DND-41 (cell line): ENCODE results near the gene SUZ12.
"Not testable (repeated sequence)": the region's sequence is repeated elsewhere in the genome, so short reads cannot be mapped to it uniquely, and the experiment has no call there.

Experiments
- ATAC-seq: fragments of 200-7000 bp; cut with Tn5 transposase; 3 replicates; pipeline ENCODE4 v1.9.1; 2021; ENCODE audit warnings: low read depth; ENCODE audit not compliant: insufficient read depth
- DNase-seq: peaks from one replicate; pipeline ENCODE4 v3.0.0-alpha.2; 2020
- H2AFZ ChIP-seq: 2 replicates; pipeline ENCODE4 v1.6.0; 2012; ENCODE audit warnings: low read depth, low read length
- H3K27ac ChIP-seq: 2 replicates; pipeline ENCODE4 v1.5.1; 2012; ENCODE audit warnings: low read length, inconsistent platforms
- H3K27me3 ChIP-seq: fragments of 200-600 bp; sonication (generic); 2 replicates; pipeline ENCODE4 v1.6.0; 2012; ENCODE audit warnings: low read length, mild to moderate bottlenecking, inconsistent platforms; ENCODE audit not compliant: insufficient read depth, poor library complexity
- H3K36me3 ChIP-seq: 2 replicates; pipeline ENCODE4 v1.5.1; 2012; ENCODE audit warnings: low read length, inconsistent platforms; ENCODE audit not compliant: insufficient read depth
- H3K4me1 ChIP-seq: 2 replicates; pipeline ENCODE4 v1.5.1; 2012; ENCODE audit warnings: mild to moderate bottlenecking, low read length; ENCODE audit not compliant: insufficient read depth
- H3K4me2 ChIP-seq: 2 replicates; pipeline ENCODE4 v1.6.0; 2012; ENCODE audit warnings: mild to moderate bottlenecking, moderate library complexity, low read length, inconsistent platforms; ENCODE audit not compliant: insufficient read depth
- H3K4me3 ChIP-seq, 2 experiments: fragments of 200-600 bp in 1 of 2; shearing (Covaris generic) in 1 of 2; 2 replicates each; pipeline ENCODE4 v1.5.1; 2012 to 2016; ENCODE audit warnings: inconsistent platforms in 2 of 2, low read length in 2 of 2, mild to moderate bottlenecking in 2 of 2, low read depth in 1 of 2, moderate library complexity in 1 of 2
- H3K79me2 ChIP-seq: 2 replicates; pipeline ENCODE4 v1.6.0; 2012; ENCODE audit warnings: low read length, inconsistent platforms; ENCODE audit not compliant: insufficient read depth
- H3K9ac ChIP-seq: 2 replicates; pipeline ENCODE4 v1.6.0; 2012; ENCODE audit warnings: low read depth, mild to moderate bottlenecking, inconsistent platforms, low read length, moderate library complexity
- H3K9me3 ChIP-seq: 2 replicates; pipeline ENCODE4 v1.5.1; 2012; ENCODE audit warnings: low read length, moderate library complexity, mild to moderate bottlenecking, inconsistent platforms; ENCODE audit not compliant: insufficient read depth, severe bottlenecking
- H4K20me1 ChIP-seq: 2 replicates; pipeline ENCODE4 v1.6.0; 2012; ENCODE audit warnings: low read length; ENCODE audit not compliant: insufficient read depth
- EZH2 ChIP-seq: IDR thresholded peaks from 3 replicates; pipeline ENCODE4 v1.6.1; 2012; ENCODE audit warnings: borderline replicate concordance, low read depth, mild to moderate bottlenecking, moderate library complexity, low read length, inconsistent platforms; ENCODE audit not compliant: severe bottlenecking
- TF ChIP-seq, protein P1 (sequence below): IDR thresholded peaks from 2 replicates; pipeline ENCODE4 v1.5.1; 2012; ENCODE audit warnings: borderline replicate concordance, low read length, moderate library complexity, mild to moderate bottlenecking; ENCODE audit not compliant: poor library complexity, severe bottlenecking; ENCODE audit errors: extremely low read depth

The SUZ12 gene

DNA sequence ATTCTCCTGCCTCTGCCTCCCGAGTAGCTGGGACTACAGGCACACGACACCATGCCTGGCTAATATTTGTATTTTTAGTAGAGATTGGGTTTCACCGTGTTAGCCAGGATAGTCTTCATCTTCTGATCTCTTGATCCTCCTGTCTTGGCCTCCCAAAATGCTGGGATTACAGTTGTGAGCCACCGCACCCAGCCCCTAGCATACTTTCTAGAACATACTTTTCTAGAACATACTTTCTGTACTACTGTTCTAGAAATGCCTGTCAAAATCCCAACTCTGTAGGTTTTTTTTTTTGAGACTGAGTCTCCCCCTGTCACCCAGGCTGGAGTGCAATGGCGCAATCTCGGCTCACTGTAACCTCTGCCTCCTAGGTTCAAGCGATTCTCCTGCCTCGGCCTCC is 27.3 kb downstream of the SUZ12 start:
- Histone ChIP-seq H3K79me2 (peaks cover 60% of the 10 kb centered on the region), H4K20me1 (peaks cover 19% of the 10 kb centered on the region; the same call in 1 of the 2 replicates), H3K36me3 (peaks cover 72% of the 10 kb centered on the region)
- not testable (repeated sequence) for H3K27ac ChIP-seq, H3K9ac ChIP-seq, H3K27me3 ChIP-seq, H3K4me3 ChIP-seq, ATAC-seq, H2AFZ ChIP-seq, H3K9me3 ChIP-seq, H3K4me2 ChIP-seq, DNase-seq, H3K4me1 ChIP-seq

DNA sequence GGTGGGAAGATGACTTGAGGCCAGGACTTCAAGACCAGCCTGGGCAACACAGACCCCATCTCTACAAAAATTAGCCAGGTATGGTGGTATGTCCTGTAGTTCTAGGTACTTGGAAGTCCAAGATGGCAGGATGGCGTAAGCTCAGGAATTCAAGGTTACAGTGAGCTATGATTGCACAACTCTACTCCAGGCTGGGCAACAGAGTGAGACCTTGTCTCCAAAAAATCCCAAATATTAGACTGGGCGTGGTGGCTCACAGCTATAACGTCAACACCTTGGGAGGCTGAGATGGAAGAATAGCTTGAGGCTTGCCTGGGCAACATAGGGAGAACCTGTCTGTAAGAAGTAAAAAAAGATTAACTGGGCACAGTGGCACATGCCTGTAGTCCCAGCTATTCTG is 30.8 kb downstream of the SUZ12 start:
- Histone ChIP-seq H3K36me3 (peaks cover 61% of the 10 kb centered on the region), H3K4me1 (no peaks in the 10 kb centered on the region), H3K9ac (no peak overlapping the region), H3K4me3 (no peak overlapping the region), H3K79me2 (peaks cover 43% of the 10 kb centered on the region), H3K27ac (no peak overlapping the region), H4K20me1 (peaks cover 15% of the 10 kb centered on the region; the same call in 1 of the 2 replicates), H3K4me2 (no peak overlapping the region), H3K27me3 (no peaks in the 10 kb centered on the region), H2AFZ (no peak overlapping the region), H3K9me3 (no peaks in the 10 kb centered on the region)
- DNase-seq, result no peak
- no peak for TF ChIP-seq EZH2
- TF ChIP-seq, protein P1, sequence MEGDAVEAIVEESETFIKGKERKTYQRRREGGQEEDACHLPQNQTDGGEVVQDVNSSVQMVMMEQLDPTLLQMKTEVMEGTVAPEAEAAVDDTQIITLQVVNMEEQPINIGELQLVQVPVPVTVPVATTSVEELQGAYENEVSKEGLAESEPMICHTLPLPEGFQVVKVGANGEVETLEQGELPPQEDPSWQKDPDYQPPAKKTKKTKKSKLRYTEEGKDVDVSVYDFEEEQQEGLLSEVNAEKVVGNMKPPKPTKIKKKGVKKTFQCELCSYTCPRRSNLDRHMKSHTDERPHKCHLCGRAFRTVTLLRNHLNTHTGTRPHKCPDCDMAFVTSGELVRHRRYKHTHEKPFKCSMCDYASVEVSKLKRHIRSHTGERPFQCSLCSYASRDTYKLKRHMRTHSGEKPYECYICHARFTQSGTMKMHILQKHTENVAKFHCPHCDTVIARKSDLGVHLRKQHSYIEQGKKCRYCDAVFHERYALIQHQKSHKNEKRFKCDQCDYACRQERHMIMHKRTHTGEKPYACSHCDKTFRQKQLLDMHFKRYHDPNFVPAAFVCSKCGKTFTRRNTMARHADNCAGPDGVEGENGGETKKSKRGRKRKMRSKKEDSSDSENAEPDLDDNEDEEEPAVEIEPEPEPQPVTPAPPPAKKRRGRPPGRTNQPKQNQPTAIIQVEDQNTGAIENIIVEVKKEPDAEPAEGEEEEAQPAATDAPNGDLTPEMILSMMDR, result no peak
- no peak for ATAC-seq

DNA sequence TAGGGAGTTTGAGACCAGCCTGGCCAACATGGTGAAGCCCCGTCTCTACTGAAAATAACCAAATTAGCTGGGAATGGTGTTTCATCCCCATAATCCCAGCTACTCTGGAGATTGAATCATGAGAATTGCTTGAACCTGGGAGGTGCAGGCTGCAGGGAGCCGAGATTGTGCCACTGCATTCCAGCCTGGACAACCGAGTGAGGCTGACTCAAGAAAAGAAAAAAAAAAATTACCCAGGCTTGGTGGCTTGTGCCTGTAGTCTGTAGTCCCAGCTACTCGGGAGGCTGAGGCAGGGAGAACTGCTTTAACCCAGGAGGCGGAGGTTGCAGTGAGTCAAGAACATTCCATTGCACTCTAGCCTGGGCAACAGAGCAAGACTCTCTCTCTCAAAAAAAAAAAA is 33.6 kb downstream of the SUZ12 start:
- H3K4me1 ChIP-seq, ATAC-seq, H4K20me1 ChIP-seq, H3K27ac ChIP-seq, H3K9ac ChIP-seq, H3K4me2 ChIP-seq, DNase-seq, H2AFZ ChIP-seq, H3K4me3 ChIP-seq, H3K27me3 ChIP-seq, H3K9me3 ChIP-seq: not testable (repeated sequence)
- H3K79me2 ChIP-seq, result peaks cover 27% of the 10 kb centered on the region; the same call in 1 of the 2 replicates
- peaks cover 61% of the 10 kb centered on the region for H3K36me3 ChIP-seq

DNA sequence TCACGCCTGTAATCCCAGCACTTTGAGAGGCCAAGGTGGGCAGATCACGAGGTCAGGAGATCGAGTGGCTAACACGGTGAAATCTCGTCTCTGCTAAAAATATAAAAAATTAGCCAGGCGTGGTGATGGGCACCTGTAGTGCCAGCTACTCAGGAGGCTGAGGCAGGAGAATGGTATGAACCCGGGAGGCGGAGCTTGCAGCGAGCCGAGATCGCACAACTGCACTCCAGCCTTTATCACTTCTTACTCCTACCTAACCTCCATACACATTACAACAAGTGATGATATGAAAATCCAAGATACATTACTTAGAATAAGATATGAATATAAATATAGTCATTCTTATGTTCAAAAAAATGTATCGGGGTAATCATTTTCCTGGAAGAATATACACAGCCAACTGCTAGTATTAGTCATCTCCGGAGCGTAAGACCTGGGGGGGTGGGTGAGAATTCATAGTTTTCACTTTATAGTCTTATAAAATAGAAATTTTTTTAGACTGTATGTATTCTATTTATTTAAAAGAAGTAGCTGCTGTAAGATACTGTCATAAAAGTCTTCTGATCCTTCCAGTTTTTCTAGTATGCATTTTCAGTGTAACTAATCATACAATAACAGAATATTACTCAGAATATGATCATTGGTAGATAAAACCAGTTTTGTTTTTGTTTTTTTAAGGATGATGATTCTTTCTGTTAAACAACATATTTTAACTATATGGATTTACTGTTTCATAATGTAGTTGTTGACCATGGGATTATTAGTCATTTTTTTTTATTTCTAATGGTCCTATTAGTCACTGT is 37.7 kb downstream of the SUZ12 start:
- not testable (repeated sequence) for H3K9ac ChIP-seq, H3K27ac ChIP-seq, DNase-seq, ATAC-seq, H3K79me2 ChIP-seq, H3K9me3 ChIP-seq, H3K27me3 ChIP-seq, H3K4me2 ChIP-seq, H3K4me3 ChIP-seq, H4K20me1 ChIP-seq, H3K4me1 ChIP-seq, H2AFZ ChIP-seq
- H3K36me3 ChIP-seq, result peaks cover 49% of the 10 kb centered on the region

DNA sequence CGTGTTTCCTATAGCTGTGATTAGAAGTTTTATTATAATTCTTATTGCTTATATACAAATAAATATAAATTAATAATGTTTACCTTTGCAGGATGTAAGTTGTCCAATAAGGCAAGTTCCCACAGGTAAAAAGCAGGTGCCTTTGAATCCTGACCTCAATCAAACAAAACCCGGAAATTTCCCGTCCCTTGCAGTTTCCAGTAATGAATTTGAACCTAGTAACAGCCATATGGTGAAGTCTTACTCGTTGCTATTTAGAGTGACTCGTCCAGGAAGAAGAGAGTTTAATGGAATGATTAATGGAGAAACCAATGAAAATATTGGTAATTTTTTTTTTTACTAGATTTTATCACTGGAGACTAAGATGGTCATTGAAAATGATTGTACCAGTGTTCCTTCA is 38.6 kb downstream of the SUZ12 start:
- H3K27me3 ChIP-seq, H3K4me2 ChIP-seq, H3K9me3 ChIP-seq, H2AFZ ChIP-seq, H3K9ac ChIP-seq, H3K79me2 ChIP-seq, H3K27ac ChIP-seq, H3K4me3 ChIP-seq, ATAC-seq, H4K20me1 ChIP-seq, H3K4me1 ChIP-seq, DNase-seq: not testable (repeated sequence)
- peaks cover 48% of the 10 kb centered on the region for H3K36me3 ChIP-seq

DNA sequence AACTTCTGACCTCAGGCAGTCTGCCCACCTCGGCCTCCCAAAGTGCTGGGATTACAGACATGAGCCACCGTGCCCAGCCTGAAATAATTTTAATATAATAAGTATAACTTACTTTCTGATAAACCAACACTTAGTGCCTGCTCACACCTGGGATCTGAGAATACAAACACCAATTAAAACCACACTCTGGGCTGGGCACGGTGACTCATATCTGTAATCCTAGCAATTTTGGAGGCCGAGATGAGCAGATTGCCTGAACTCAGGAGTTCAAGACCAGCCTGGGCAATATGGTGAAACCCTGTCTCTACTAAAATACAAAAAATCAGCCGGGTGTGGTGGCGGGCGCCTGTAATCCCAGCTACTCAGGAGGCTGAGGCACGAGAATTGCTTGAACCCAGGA is 55.0 kb downstream of the SUZ12 start:
- not testable (repeated sequence) for H3K4me2 ChIP-seq, H3K27ac ChIP-seq, H3K4me3 ChIP-seq, H2AFZ ChIP-seq, H3K9ac ChIP-seq, H3K9me3 ChIP-seq, H3K79me2 ChIP-seq, DNase-seq, H3K27me3 ChIP-seq, H4K20me1 ChIP-seq, H3K4me1 ChIP-seq, ATAC-seq
- peaks cover 95% of the 10 kb centered on the region for H3K36me3 ChIP-seq
